Mucosa of stomach (tissue), 1 donor: ENCODE results near the gene MED14.

Experiments
- H3K27me3 ChIP-seq: one replicate; pipeline ENCODE4 v1.7.0; 2013; ENCODE audit warnings: mild to moderate bottlenecking, low read length; ENCODE audit not compliant: control insufficient read depth, insufficient read depth
- H3K36me3 ChIP-seq: one replicate; pipeline ENCODE4 v1.7.0; 2013; ENCODE audit warnings: low read length; ENCODE audit not compliant: control insufficient read depth, insufficient read depth
- H3K4me1 ChIP-seq: one replicate; pipeline ENCODE4 v1.7.0; 2013; ENCODE audit warnings: mild to moderate bottlenecking, low read length; ENCODE audit not compliant: control insufficient read depth, insufficient read depth
- H3K4me3 ChIP-seq: one replicate; pipeline ENCODE4 v1.7.0; 2013; ENCODE audit warnings: low read length
- H3K9ac ChIP-seq: one replicate; pipeline ENCODE4 v1.7.0; 2013; ENCODE audit warnings: mild to moderate bottlenecking, low read length, moderate library complexity
- H3K9me3 ChIP-seq: one replicate; pipeline ENCODE4 v1.7.0; 2013; ENCODE audit warnings: mild to moderate bottlenecking, low read length, moderate library complexity; ENCODE audit not compliant: control insufficient read depth
- donor health status: Pancreatic carcinoma.

Gene MED14

DNA sequence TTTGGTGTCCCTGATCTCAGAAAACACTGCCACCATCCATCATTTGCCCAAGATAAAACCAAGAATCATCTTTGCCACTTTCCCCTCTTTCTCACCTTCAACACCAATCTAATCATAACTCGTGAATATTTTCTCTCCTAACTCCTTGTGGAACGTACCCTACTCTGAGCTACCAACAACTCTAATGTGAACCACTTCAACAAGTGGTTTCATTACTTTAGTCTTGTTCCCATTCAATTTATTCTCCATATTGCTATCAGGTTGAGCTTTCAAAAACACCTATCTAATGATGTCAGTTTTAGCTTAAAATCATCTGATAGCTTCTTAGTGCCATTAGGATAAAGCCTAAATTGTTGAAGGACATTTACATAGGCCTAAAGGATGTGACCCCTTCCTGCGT, 48.2 kb downstream of the MED14 start:
- Histone ChIP-seq H3K36me3 (peaks cover 5% of the 10 kb centered on the region), H3K4me3 (no peak overlapping the region), H3K9ac (no peak overlapping the region), H3K27me3 (no peaks in the 10 kb centered on the region), H3K4me1 (no peaks in the 10 kb centered on the region), H3K9me3 (no peaks in the 10 kb centered on the region)

GRCh38 chrX:40685362-40685918, 49.9 kb downstream of the MED14 start:
- H3K36me3 ChIP-seq = peaks cover 5% of the 10 kb centered on the region

GRCh38 chrX:40684092-40684491, 51.2 kb downstream of the MED14 start:
- no peaks in the 10 kb centered on the region for H3K27me3 ChIP-seq
- H3K9ac ChIP-seq = no peak overlapping the region
- no peak overlapping the region for H3K4me3 ChIP-seq
- H3K4me1 ChIP-seq = no peaks in the 10 kb centered on the region
- peaks cover 5% of the 10 kb centered on the region for H3K36me3 ChIP-seq
- no peaks in the 10 kb centered on the region for H3K9me3 ChIP-seq

More at GRCh38 chrX:40685362-40685918, 49.9 kb downstream of the MED14 start:
- H3K4me1 ChIP-seq = no peaks in the 10 kb centered on the region
- no peak overlapping the region for H3K9ac ChIP-seq
- H3K9me3 ChIP-seq = no peaks in the 10 kb centered on the region
- H3K4me3 ChIP-seq = no peak overlapping the region
- no peaks in the 10 kb centered on the region for H3K27me3 ChIP-seq

- Histone ChIP-seq H3K9me3 (no peaks in the 10 kb centered on the region), H3K4me3 (no peak overlapping the region), H3K4me1 (no peaks in the 10 kb centered on the region), H3K27me3 (no peaks in the 10 kb centered on the region), H3K9ac (no peak overlapping the region), H3K36me3 (peaks cover 4% of the 10 kb centered on the region)
Measured at GRCh38 chrX:40683245-40683644, 52.1 kb downstream of the MED14 start.

GRCh38 chrX:40671126-40671525, 64.2 kb downstream of the MED14 start:
- no peaks in the 10 kb centered on the region for H3K4me1 ChIP-seq
- no peaks in the 10 kb centered on the region for H3K9me3 ChIP-seq
- H3K36me3 ChIP-seq = no peaks in the 10 kb centered on the region
- H3K4me3 ChIP-seq = no peak overlapping the region
- H3K9ac ChIP-seq = no peak overlapping the region
- H3K27me3 ChIP-seq = no peaks in the 10 kb centered on the region

GRCh38 chrX:40663880-40664630, 71.3 kb downstream of the MED14 start:
- Histone ChIP-seq H3K9ac (no peak overlapping the region), H3K36me3 (no peaks in the 10 kb centered on the region), H3K4me1 (no peaks in the 10 kb centered on the region), H3K27me3 (no peaks in the 10 kb centered on the region), H3K9me3 (no peaks in the 10 kb centered on the region), H3K4me3 (no peak overlapping the region)

GRCh38 chrX:40663078-40663740, 72.1 kb downstream of the MED14 start:
- no peaks in the 10 kb centered on the region for H3K27me3 ChIP-seq
- H3K9ac ChIP-seq = no peak overlapping the region
- no peak overlapping the region for H3K4me3 ChIP-seq
- H3K4me1 ChIP-seq = no peaks in the 10 kb centered on the region
- H3K36me3 ChIP-seq = no peaks in the 10 kb centered on the region
- H3K9me3 ChIP-seq = no peaks in the 10 kb centered on the region

DNA sequence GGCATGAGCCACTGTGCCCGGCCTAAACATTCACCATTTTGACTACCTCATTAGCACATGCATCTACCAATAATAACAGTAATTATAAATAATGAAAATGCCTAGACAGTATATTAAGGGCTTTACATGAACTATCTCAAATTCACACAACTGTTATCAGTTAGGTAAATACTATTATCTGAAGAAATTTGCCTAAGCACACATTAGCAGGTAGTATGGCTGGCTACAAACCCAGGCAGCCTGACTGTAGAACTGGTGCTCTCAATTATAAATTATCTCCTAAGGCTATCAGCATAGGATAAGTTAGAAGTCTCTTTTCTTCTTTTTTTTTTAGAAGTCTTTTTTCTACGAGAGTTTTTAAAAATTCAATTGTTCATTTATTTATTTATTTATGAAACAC, 73.9 kb downstream of the MED14 start:
- H3K27me3 ChIP-seq = no peaks in the 10 kb centered on the region
- H3K36me3 ChIP-seq = no peaks in the 10 kb centered on the region
- H3K9me3 ChIP-seq = no peaks in the 10 kb centered on the region
- H3K4me3 ChIP-seq = no peak overlapping the region
- no peaks in the 10 kb centered on the region for H3K4me1 ChIP-seq
- H3K9ac ChIP-seq = no peak overlapping the region

GRCh38 chrX:40660381-40660780, 75.0 kb downstream of the MED14 start:
- no peaks in the 10 kb centered on the region for H3K27me3 ChIP-seq
- H3K4me1 ChIP-seq = no peaks in the 10 kb centered on the region
- H3K9ac ChIP-seq = no peak overlapping the region
- no peak overlapping the region for H3K4me3 ChIP-seq
- no peaks in the 10 kb centered on the region for H3K9me3 ChIP-seq
- H3K36me3 ChIP-seq = no peaks in the 10 kb centered on the region

DNA sequence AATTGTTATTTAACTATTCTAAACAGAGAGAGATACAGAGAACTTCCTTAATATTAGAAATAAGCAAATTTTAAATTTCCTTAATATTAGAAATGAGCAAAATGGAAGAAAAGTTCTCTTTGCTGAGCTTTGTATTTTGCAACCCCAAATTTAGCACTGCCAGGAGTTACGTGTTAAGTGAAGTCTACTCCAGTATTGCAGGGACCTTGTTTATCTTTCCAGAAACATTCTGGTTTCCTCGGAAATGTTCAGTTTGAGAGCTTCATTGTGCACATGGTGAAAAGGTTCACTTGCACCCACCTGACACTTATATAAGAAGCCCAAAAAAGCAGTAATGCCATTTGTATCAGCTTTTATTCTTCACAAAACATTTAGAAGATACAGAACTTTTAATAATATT, 81.8 kb downstream of the MED14 start:
- Histone ChIP-seq H3K4me3 (no peak overlapping the region), H3K36me3 (no peaks in the 10 kb centered on the region), H3K9me3 (no peaks in the 10 kb centered on the region), H3K9ac (no peak overlapping the region), H3K4me1 (no peaks in the 10 kb centered on the region), H3K27me3 (no peaks in the 10 kb centered on the region)

GRCh38 chrX:40652664-40653063, 82.7 kb downstream of the MED14 start:
- Histone ChIP-seq H3K27me3 (no peaks in the 10 kb centered on the region), H3K4me3 (no peak overlapping the region), H3K36me3 (no peaks in the 10 kb centered on the region), H3K4me1 (peaks cover 4% of the 10 kb centered on the region), H3K9me3 (no peaks in the 10 kb centered on the region), H3K9ac (no peak overlapping the region)

GRCh38 chrX:40651620-40652223, 83.6 kb downstream of the MED14 start:
- Histone ChIP-seq H3K9me3 (no peaks in the 10 kb centered on the region), H3K9ac (no peak overlapping the region), H3K36me3 (no peaks in the 10 kb centered on the region), H3K4me1 (peaks cover 4% of the 10 kb centered on the region), H3K27me3 (no peaks in the 10 kb centered on the region), H3K4me3 (no peak overlapping the region)
